ENCODE results near the gene RAB40C.

GRCh38 chr16:676913-677312, 87.0 kb downstream of the RAB40C start:
- TF ChIP-seq CTCF (IDR thresholded peaks at IDR 0.05; ENCODE audit: insufficient read depth, low read length) = no peak
- TF ChIP-seq POLR2AphosphoS5 (IDR thresholded peaks at IDR 0.05; ENCODE audit: low read depth) = no peak
- no peak for TF ChIP-seq GABPA (IDR thresholded peaks at IDR 0.05; ENCODE audit: low read depth)

Data from HL-60 (cell line).